ENCODE data around the gene HPCA.

- no peak for TF ChIP-seq ZNF274 (IDR thresholded peaks at IDR 0.05; ENCODE audit: borderline replicate concordance, extremely low read depth, low read length)
- no peak for TF ChIP-seq EZH2 (IDR thresholded peaks at IDR 0.05; ENCODE audit: low read depth, low read length, severe bottlenecking)
- no peak for TF ChIP-seq NRF1 (IDR thresholded peaks at IDR 0.05; ENCODE audit: low read depth, low read length)
- TF ChIP-seq POLR2A (IDR thresholded peaks at IDR 0.05; ENCODE audit: control extremely low read depth in 1 of 2, low read depth in 2 of 2, low read length in 2 of 2): no peak
- no peak for TF ChIP-seq ATF3 (IDR thresholded peaks at IDR 0.05; ENCODE audit: insufficient read depth, low read depth, low read length)
- TF ChIP-seq SIX5 (IDR thresholded peaks at IDR 0.05; ENCODE audit: low read depth, low read length): no peak
- no peak for TF ChIP-seq CTCF (IDR thresholded peaks at IDR 0.05; ENCODE audit: control extremely low read depth in 1 of 3, insufficient read depth in 1 of 3, low read depth in 1 of 3, low read length in 3 of 3)
- no peak for TF ChIP-seq ASH2L (IDR thresholded peaks at IDR 0.05; ENCODE audit: low read length)
- TF ChIP-seq GTF2F1 (IDR thresholded peaks at IDR 0.05; ENCODE audit: borderline replicate concordance, low read depth, low read length): no peak
- no peak for TF ChIP-seq RAD21 (IDR thresholded peaks at IDR 0.05 in 1 of 2, conservative IDR thresholded peaks at IDR 0.05 in 1 of 2; ENCODE audit: low read depth in 2 of 2, low read length in 2 of 2)
- no peak for TF ChIP-seq JUND (IDR thresholded peaks at IDR 0.05; ENCODE audit: low read length)
- TF ChIP-seq PHF8 (conservative IDR thresholded peaks at IDR 0.05; ENCODE audit: low read depth, low read length): peak; percentile 47
- no peak for TF ChIP-seq MAX (IDR thresholded peaks at IDR 0.05)
These were observed 7.1 kb downstream of the HPCA start for GRCh38 chr1:32893198-32894018.
